ENCODE measurements around the gene MRPL10. TPM values are rescaled to one million over a fixed set of nuclear protein-coding genes. Genes with fewer than 3 reads are reported as not detected.
A peak's percentile ranks its signal among the peaks of the same experiment; 100 is the strongest.

Gene MRPL10
- total RNA-seq, 1 donor from 2014 or later, result 10.0 TPM

- DNase-seq, result no peak
Measured at GRCh38 chr17:47839071-47839470, 7.7 kb upstream of the MRPL10 start.

- no peak for DNase-seq
Measured at GRCh38 chr17:47838636-47839035, 7.3 kb upstream of the MRPL10 start.

GRCh38 chr17:47837401-47838039 is 6.2 kb upstream of the MRPL10 start:
- no peak for DNase-seq

GRCh38 chr17:47836601-47837000 is 5.3 kb upstream of the MRPL10 start:
- no peak for DNase-seq

GRCh38 chr17:47834756-47835155 is 3.4 kb upstream of the MRPL10 start:
- DNase-seq, result no peak

- DNase-seq, result no peak
Measured at GRCh38 chr17:47831934-47832327, 590 bp upstream of the MRPL10 start.

GRCh38 chr17:47830396-47831002 is 842 bp downstream of the MRPL10 start:
- DNase-seq, result no peak

- no peak for DNase-seq
Measured at GRCh38 chr17:47829870-47830269, 1.5 kb downstream of the MRPL10 start.

- no peak for DNase-seq
Measured at GRCh38 chr17:47823519-47823918, 7.8 kb downstream of the MRPL10 start.

GRCh38 chr17:47822785-47823184 is 8.6 kb downstream of the MRPL10 start:
- no peak for DNase-seq

- DNase-seq, result peak; percentile 54
Measured at GRCh38 chr17:47821424-47822391, 9.6 kb downstream of the MRPL10 start, which contains the start of gene OSBPL7. Gene OSBPL7, minus strand, starts transcription at chr17:47821794. Its CDS starts 1,516 bp downstream, at chr17:47820278.

GRCh38 chr17:47821031-47821423 is 10.3 kb downstream of the MRPL10 start:
- no peak for DNase-seq

GRCh38 chr17:47820033-47820789 is 11.1 kb downstream of the MRPL10 start:
- no peak for DNase-seq

- DNase-seq, result no peak
Measured at GRCh38 chr17:47819475-47819874, 11.9 kb downstream of the MRPL10 start.

- no peak for DNase-seq
Measured at GRCh38 chr17:47818002-47818695, 13.2 kb downstream of the MRPL10 start.

GRCh38 chr17:47816947-47817346 is 14.4 kb downstream of the MRPL10 start:
- no peak for DNase-seq

- no peak for DNase-seq
Measured at GRCh38 chr17:47816111-47816735, 15.1 kb downstream of the MRPL10 start.

- DNase-seq, result no peak
Measured at GRCh38 chr17:47815106-47815918, 16.0 kb downstream of the MRPL10 start.

- DNase-seq, result no peak
Measured at GRCh38 chr17:47813512-47814031, 17.8 kb downstream of the MRPL10 start.

GRCh38 chr17:47813077-47813476 is 18.3 kb downstream of the MRPL10 start:
- DNase-seq, result no peak

Measured in skin of body (tissue), 2 donors.